HG03469 (cell line): ENCODE data around the gene TRIM37.
"Not testable (repeated sequence)": the region's sequence is repeated elsewhere in the genome, so short reads cannot be mapped to it uniquely, and the experiment has no call there.

Experiments
- ATAC-seq: cut with Tn5 transposase; IDR thresholded peaks from one replicate; pipeline ENCODE4 v1.9.1; 2021; ENCODE audit warnings: mild to moderate bottlenecking, moderate library complexity, moderate number of reproducible peaks; ENCODE audit not compliant: unreplicated experiment

TRIM37 gene

DNA sequence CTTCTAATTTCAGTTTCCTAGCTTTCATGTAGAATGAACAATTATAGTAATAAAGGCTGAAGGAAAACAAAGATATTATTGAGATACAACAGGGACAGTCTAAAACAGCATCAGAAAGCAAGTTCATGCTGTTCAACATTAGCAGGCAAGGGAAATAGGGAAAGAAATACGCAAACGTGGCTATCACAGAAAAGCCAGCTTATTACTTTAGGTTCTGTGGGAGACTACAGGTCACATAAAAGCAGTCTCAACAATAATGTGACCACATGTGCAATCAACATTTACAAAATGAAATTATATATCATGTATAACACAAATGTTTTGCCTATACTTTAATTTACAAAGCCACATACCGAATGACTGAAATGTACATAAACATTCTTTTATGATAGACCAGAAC is 4.9 kb upstream of the TRIM37 start:
- ATAC-seq: no peak

DNA sequence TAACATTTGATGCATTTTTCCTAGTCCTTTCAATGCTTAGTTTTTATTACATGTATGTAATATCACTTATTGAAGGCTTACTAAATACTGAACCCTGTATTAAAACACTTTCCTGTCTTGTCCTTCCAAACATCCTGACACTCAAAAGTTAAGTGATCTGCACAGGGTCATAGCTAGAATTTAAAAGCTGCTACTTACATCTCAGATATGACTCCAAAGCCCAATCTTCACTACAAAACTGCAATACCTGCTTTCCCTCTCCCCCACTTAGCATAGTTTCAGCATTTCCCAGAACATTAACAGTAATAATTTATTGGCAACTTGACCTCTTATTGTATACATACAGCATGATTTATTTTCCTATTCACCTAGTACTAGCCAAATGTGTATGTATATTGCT is 4.3 kb upstream of the TRIM37 start:
- ATAC-seq: no peak

DNA sequence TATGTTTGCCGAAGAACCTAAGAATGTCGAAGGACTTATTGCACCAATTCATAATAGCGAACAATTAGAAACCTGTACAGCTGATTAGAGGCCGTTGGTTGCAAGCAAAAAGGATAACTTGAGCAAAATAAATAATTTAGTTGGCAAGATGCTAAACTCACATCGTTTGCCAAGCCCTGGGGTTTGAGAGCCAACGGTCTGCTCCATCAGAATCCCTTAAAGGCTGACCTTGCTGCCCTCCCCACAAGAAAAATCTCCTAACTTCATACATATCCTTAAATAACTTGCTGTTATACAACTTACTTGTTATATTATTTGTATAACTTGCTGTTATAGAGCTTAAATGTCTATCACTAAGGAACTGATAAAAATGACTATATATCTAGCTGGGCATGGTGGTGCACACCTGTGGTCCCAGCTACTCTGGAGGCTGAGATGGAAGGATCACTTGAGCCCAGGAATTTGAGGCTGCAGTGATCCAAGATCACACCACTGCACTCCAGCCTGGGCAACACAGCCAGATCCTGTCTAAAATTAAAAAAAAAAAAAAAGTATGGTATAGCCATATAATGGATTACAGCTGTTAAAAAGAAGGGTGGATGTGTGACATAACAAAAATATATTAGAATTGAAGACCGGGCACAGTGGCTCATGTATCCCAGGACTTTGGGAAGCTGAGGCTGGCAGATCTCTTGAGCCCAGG is 1.9 kb upstream of the TRIM37 start:
- no peak for ATAC-seq

DNA sequence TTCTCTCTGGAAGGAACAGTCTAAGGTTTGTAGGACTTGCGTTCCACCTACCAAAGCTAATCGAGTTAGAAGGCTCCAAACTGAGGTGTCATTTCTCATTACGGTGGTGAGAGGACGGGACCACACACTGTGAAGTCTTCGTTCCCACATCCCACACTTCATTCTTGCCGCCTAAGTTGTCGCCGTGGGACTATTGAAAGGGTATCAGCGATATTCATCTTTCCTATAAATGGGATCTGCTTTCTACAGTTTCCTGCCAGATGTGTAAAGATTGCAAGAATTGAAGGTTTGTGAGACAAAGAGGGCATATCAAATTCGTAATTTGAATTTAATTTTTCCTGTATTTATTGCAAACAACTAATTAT is 608 bp upstream of the TRIM37 start:
- ATAC-seq: no peak

DNA sequence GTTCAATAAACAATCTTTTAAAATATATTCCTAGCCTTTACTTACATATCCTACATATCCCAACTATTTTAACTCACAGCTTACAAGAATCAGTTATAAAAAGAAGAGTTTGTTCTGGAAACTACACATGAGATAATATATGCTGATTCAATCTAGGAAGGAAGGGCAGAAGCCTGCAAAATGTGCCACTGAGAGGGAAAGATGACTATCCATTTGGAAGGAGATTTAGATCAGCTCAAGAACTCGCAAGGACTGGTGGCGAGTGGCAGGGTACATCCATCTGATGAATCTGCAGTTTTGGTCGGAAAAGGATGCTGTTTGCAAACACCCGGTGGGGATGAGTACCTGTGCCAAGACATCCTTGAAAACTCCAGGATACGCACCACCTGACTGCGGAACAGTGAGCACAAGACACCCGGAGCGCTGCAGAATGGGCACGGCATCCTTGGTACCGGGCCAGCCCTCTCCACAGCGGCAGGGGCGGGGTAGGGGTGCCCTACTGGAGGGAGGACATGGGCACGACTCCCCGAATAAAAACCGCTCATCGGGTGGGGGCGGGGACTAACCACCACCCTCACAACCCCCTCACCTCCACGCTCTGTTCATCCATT is 723 bp downstream of the TRIM37 start:
- no peak for ATAC-seq

DNA sequence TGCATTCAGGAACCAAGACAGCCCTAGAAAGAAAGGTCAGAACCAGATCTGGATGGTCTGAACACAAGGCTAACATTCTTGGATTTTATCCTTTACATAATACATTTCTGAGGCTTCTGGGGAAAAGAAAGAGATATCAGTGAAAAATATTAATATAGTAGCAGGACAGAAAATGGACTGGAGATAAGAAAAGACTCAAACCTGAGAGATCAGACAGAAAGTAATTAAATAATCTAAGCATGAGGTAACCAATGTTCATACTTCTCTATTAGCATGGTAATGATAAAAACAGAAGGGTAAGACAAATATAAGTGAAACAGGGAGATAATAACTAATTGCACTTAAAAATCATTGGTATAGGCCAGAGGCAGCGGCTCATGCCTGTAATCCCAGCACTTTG is 5.5 kb downstream of the TRIM37 start:
- no peak for ATAC-seq

DNA sequence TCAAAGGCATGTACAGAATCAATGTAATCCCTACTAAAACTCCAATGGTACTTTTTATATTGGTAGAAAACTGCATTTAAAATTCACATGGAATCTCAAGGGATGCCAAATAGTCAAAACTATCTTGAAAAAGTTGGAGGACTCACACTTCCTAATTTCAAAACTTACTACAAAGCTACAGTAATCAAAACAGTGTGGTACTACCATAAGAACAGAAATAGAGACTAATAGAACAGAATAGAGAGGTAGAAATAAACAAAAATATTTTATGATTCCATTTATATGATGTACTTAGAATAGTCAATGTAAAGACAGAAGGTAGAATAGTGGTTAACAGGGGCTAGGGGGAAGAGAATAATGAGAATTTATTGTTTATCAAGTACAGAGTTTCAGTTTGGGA is 8.8 kb downstream of the TRIM37 start:
- ATAC-seq: no peak

DNA sequence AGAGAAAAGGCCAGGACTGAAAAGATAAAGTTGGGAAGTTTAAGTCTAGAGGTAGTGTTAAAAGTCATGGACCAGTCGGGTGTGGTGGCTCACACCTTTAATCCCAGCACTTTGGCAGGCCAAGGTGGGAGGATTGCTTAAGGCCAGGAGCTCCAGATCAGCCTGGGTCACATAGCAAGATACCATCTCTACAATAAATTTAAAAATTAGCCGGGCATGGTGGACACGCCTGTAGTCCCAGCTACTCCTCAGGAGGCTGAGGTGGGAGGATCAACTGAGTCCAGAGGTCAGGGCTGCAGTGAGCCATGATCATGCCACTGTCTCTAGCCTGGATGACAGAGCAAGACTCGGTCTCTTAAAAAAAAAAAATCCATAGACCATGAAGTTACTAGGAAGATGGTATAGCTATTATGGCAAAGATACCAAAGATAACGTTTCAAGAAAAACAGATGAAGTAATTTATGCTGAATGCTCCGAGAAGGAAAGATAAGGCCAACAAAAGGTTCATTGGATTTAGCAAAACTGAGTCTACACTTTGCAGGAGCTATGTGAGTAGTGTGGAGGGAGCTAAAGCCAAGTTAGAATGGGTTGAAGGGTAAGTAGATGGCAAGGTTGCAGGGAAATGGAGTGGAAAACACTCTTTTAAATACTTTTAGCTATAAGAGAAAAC is 11.7 kb downstream of the TRIM37 start:
- no peak for ATAC-seq

DNA sequence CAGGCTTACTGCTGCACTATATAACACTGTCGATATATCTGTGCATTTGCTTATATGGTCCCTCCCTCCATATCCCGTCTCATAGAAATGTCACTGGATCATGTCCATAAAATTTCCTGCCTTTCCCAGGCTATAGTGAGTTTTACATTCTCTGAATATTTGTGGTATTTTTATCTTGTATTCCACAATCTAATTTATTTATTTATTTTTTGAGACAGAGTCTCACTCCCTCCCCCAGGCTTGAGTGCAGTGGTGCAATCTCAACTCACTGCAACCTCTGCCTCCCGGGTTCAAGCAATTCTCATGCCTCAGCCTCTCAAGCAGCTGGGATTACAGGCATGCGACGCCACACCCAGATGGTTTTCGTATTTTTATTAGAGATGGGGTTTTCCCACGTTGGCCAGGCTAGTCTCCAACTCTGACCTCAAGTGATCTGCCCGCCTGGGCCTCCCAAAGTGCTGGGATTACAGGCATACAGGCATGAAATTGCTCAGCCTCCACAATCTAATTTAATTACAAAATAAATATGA is 12.9 kb downstream of the TRIM37 start:
- ATAC-seq: no peak

DNA sequence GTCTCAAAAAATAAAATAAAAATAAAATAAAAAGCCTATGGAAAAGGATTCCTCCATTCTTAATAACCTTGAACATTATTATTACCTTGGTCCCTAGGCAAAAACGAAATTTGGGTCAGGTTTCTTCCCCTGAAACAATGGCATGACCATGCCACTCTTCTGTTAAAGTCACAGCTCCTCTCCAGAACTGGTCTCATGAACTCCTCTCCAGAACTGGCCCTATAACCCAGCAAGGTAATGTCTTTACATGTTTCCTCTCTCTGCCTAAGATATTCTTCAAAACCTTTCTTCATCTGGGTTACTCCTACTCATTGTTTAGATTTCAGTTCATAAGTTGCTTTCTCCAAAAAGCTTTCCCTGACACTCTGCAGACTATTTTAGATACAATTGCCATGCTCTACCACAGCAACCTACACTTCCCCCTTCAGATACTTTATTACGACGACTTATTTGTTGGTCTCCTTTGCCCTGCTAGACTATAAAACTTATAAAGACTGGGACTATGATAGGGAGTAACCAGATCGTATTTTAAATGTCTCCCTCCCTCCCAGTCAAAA is 13.5 kb downstream of the TRIM37 start:
- ATAC-seq: no peak

DNA sequence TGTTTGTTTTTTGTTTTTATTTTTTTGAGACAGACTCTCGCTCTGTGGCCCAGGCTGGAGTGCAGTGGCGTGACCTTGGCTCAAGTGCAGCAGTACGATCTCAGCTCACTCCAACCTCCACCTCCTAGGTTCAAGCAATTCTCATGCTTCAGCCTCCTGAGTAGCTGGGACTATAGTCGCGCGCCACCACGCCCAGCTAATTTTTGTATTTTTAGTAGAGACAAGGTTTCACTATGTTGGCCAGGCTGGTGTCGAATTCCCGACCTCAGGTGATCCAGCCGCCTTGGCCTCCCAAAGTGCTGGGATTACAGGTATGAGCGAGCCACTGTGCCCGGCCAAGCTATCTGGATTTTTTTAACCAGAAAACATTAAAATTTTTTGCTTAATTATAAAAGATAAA is 16.1 kb downstream of the TRIM37 start:
- ATAC-seq: not testable (repeated sequence)

DNA sequence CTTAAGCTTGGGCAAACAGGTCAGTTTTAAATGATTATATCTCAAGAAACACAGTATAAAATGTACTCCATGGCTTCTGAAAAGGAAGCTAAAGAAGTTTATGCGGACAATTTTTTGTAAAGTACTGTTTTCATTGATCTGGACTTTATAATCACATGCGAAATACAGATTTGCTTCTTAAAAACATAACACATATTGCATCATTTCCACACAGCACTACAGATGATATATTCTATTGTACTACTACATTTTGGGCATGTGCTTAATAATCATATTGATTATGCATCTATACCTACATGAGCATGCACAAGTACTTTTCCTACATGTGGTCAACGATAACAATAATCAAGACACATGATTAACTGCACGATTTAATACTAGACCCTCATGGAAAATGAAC is 22.5 kb downstream of the TRIM37 start:
- ATAC-seq: no peak

DNA sequence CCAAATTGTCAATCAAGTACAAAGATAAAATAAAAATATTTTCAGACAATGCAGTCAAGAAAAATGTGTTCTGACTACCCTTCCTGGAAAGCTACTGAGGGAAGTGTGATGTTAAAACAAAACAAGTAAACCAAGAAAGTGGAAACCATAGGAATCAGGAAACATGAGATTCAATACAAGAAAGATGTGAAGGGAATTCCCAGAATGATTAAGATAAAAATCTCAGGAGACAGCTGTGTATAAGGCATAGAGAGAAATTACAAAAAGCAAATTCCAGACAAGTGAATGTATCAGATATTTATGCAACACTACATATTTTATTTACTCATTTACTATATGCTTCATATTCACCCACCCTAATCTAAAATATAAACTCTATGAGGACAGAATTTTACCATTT is 32.2 kb downstream of the TRIM37 start:
- no peak for ATAC-seq

DNA sequence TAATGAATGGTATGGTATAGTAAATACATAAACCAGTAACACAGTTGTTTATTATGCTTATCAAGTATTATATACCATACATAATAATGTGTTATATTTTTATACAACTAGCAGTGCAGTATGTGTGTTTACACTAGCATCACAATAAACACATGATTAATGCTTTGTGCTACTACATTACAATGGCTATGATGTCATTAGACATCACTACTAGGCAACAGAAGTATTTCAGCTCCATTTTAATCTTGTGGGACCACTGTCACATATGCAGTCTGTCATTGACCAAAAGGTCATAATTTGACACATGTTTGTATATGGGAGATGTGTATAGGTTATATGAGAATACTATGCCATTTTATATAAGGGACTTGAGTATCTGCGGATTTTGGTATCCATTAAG is 32.7 kb downstream of the TRIM37 start:
- ATAC-seq: no peak

DNA sequence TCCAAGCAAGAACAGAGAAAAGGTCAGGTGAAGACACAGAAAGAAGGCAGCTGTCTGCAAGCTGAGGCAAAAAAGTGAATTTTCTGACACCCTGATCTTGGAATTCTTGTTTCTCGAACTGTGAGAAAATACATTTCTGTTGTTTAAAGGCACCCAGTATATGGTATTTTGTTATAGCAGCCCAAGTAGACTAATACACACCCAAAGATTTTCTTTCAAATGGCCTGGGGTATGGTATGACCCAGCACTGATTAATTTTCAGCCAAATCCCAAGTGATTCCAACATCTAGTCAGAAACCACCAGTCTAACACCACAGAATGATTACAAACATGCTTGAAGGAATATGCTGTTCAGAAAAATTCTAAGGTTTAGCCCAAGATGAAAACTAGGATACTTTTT is 36.8 kb downstream of the TRIM37 start:
- ATAC-seq: no peak

DNA sequence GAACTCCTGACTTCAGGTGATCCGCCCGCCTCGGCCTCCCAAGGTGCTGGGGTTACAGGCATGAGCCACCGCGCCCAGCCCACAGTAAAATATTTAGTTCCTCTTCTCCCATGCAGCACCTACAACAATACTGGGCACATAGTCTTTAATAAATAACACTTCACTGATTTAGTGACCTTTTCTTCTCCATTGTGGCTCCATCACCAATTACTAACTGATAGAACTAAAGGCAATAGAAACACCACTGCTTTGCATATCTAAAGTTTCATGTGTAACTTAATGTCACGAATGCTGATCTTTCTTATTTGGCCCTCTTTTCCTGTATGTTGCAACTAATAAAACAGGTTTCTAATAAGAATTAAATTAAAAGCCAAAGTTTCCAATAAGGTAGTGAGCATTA is 38.9 kb downstream of the TRIM37 start:
- ATAC-seq: no peak

DNA sequence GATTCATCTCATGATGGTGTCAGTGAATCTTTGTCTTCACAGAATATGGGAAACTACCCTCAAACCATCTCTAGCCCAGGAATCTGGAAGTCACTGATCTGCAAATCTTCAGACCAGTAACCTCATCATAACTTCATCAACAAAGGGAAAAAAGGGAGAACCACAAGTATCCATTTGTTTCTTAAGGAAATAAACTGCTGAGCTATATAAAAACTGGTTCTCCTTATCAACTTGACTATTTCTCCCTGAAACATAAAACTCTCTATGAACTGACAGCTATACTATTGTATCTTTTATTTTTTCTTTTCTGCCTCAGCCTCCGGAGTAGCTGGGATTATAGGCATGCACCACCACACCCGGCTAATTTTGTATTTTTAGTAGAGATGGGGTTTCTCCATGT is 39.3 kb downstream of the TRIM37 start:
- ATAC-seq: no peak

DNA sequence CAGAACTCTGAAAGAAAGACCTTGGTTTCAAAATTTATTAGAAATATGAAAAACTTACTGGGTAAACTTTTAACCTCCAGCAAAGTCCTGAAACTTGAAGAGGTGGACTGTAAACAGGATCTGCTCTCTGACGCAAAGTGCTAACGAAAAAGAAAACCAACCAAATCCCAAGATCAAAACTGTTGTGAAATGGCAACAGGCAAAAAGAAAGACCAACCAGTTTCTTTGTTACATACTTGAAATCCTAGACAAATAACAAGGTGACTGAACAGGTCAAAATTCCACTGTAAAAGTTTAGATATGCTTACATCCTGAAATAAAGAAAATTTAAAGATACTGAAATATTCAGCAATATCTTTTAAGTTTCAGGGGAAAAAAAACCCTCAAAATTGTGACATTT is 44.2 kb downstream of the TRIM37 start:
- ATAC-seq: no peak

DNA sequence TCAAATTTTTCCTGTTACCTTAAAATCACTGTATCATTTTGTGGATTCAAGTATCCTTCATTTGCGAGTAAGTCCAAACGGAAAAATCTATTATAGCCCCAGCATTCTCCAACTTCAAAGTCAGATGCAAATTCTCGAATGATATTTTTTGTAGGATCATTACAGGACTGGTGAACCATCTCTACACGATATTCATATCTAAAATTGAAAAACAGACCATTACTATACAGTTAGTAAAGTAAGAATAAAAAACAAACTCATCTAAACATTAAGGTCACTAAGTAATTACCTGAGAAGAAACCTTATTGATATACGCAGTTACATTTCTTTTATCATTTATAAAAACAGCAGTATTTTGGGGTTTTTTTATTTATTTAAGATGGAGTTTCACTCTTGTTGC is 49.8 kb downstream of the TRIM37 start:
- ATAC-seq: no peak

DNA sequence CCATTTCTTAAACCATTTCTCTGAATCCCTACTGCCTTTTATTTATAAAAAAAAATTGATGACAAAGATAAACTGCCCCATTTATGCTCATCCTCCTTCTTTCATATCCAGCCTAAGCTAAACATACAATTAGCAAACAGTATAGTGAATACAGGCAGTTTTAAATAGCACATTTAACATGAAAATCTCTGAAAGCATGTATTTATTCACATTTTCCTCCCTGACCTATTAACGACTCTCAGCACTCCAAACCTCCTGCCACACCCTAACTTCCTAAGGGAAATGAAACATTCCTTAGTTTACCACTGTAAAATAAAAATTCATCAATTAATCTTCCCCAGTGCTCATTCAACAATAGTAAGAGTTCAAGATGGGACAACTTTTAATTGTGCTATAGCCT is 56.9 kb downstream of the TRIM37 start:
- no peak for ATAC-seq

DNA sequence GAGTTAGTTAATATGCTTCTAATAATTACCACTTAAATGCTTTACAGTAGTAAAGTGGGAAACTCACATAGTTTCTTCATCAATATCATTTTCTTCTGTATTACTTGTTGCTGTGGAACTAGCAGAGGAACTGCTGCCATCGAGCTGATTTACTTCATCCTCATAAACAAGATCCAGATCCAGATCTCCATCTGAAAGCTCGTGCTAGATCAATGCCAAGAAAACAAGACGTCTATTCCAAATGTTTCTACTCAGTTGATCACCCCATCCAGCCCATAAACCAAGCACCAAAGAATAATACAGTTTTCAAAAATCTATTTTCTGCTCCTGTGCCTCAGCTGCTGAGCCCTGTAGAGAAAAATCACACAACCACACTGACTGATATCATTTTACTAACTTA is 59.1 kb downstream of the TRIM37 start:
- ATAC-seq: no peak

DNA sequence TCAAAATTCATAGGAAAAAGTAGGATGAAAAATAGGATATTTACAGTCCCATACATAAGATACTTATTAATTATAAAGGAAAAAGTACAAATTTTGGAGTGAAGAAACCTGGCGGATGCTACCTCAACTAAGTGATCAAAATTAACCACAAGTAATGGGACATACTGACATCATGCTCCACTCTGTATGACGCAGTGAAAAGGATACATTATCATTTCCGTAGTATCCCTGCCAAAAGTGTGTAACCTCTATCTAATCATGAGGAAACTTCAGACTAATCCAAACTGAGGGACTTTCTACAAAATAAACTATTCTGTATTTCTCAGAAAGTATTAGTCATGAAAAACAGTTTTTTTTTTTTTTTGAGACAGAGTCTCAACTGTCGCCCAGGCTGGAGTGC is 60.5 kb downstream of the TRIM37 start:
- no peak for ATAC-seq
